ENCODE data around the gene FAM227A. TPM values are rescaled to one million over a fixed set of nuclear protein-coding genes. Genes with fewer than 3 reads are reported as not detected.
"Not testable (repeated sequence)": the region's sequence is repeated elsewhere in the genome, so short reads cannot be mapped to it uniquely, and the experiment has no call there.

Gene FAM227A
- total RNA-seq, 1 donor from 2014 or later = 5.6 TPM

DNA sequence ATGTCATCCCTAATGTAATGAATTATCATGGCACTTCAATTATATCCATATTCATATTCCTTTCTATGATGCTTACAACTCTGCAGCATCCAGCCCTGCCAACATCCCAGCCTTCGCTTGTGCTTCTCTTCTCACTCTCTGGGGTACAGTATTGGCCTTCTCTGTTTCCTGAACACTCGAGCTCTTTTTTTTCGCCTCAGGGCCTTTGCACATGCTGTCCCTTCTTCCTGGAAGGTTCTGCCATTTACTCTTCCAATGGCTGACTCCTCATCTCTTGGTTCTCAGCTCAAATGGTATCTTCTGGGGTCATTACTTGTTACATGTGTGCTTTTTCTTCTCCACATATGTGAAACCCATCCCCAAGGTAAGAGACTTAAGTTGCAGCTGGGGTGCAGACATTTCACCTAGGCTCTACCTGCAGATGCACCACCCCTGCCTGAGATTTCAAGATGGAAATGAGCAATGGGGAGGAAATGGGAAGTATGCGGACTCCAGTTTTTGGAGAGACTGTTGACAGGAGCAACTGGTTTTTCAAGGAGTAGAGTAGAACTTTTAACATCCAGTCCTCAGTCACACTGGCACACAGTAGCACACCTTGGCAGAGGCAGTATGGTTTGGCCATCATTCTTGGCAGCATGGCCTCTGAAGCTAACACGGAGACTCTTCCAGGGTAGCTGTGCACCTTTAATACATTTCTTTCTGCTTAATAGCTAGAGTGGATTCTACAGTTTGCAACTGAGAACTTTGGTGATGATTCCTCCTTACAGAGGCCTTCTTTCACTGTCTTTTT lies 43.8 kb downstream of the FAM227A start:
- DNase-seq (ENCODE audit: low read depth) = no peak

DNA sequence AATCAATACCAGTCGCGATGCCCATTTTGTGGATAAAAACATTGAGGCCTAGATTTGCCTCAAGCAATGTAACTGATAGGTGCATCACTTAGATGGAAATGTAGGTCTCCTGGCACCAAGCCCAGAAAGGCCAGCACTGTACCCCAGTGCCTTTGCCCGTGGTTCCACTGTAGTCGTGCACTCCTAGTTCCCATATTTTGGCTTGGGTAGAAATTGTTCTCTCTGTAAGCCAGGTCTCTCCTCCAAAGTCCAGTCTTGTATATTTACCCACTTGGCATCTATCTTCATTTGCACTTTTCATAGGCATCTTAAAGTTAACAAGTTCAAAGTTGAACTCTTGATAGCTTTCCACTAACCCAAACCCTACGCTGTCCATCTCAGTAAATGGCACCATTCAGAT lies 44.6 kb downstream of the FAM227A start:
- no peak for DNase-seq (ENCODE audit: low read depth)

DNA sequence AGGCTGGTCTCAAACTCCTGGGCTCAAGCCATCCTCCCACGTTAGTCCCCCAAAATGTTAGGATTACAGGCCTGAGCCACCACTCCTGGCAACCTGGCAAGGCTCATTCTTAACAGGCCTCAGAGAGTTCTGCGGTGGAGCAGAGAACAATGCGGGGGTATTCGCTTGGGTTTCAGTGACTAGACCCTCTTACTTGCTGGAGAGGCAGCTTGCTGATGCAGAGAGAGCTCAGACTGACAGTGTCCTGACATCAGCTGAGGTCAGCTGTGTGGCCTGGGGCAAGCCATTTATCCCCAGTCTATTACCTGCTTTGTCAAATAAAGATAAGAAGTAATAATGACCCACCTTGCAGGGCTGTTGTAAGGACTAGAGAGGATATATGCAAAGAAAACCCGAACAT lies 46.0 kb downstream of the FAM227A start:
- DNase-seq (ENCODE audit: low read depth) = no peak

DNA sequence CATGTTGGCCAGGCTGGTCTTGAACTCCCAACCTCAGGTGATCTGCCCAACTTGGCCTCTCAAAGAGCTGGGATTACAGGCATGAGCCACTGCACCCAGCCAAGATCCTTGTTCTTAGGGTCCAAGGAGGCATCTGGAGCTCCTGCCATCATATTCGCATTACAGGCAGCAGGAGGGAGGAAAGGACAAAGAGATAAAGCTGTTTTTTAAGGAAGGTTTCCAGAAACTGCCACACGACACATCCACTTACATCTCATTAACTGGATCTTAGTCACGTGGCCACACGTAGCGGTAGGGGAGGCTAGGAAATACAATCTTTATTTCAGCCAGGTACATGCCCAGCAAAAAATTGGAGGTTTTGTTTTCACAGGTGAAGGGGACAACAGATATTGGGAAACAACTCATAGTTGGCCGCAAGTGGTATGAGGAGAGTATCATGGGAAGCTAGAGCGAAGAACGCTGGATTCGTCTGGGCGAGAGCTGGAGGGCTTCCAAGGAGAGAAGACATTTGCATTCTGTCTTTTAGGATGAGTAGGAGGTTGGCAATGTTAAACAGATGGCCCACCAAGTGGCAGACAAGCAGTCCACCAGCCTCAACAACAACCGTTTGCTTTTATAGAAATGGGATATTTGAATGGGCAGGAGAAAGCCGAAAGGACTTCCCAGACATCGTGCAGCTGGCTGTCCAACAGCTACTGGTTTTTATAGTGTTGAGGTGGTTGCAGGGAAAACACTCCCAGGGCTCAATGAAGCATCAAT lies 47.0 kb downstream of the FAM227A start:
- DNase-seq (ENCODE audit: low read depth) = no peak

DNA sequence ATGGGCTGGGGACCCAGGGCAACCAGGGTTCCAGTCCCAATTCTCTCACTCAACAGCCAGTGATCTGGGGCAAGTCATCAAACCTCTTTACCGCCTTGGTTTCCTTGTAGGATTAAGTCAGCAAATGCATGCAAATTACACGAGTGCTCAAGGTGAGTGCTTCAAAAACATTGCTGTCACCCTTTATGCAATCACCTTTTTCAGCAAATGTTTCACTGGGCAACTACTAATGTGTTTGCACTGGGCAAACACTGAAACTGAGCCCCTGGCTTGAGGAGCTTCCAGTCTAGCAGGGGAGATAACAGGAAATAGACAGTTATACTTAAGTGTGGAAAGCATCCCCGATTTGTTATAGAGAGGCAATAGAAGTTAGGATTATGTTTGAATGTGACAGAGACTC lies 48.5 kb downstream of the FAM227A start:
- no peak for DNase-seq (ENCODE audit: low read depth)

DNA sequence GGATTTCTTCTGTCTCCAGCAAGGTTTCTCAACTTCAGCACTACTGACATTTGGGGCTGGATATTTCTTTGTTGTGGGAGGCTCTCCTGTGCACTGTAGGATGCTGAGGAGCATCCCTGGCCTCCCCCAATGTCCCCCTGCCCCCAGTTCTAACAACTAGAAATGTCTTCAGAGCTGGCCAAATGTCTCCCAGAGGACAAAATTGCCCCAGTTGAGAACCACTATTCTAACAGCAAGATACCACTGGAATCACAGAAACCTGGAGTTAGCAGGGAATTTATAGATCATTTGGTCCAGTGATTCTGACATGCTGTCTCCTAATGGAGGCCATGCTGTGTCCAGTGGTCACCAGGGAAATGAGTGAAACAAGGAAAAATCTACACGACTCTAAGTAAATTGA lies 54.0 kb downstream of the FAM227A start:
- DNase-seq (ENCODE audit: low read depth) = no peak

DNA sequence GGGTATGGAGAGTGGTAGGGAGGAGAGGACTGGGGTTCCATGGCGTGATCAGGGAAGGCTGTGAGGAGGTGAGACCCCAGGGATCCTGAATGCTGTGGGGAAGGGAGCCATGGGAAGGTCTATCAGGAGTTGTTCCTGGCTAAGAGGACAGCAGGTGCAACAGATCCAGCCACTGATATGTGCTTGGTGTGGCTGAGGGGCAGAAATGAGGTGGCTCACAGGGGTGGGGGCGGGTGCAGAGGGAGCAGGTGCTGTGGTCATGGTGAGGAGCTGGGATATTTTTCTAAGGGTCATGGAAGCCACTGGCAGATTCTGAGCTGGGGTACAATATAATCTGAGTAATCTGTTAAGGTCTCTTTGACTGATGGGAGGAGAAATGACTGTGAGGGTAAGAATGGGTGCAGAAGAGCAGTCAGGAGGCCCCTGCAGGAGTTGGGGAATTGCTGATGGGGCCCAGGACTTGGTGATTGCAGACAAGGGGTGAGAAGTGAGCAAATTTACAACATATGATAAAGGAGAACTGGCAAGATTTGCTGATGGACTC lies 54.9 kb downstream of the FAM227A start:
- peak; percentile 83 for DNase-seq (ENCODE audit: low read depth)

DNA sequence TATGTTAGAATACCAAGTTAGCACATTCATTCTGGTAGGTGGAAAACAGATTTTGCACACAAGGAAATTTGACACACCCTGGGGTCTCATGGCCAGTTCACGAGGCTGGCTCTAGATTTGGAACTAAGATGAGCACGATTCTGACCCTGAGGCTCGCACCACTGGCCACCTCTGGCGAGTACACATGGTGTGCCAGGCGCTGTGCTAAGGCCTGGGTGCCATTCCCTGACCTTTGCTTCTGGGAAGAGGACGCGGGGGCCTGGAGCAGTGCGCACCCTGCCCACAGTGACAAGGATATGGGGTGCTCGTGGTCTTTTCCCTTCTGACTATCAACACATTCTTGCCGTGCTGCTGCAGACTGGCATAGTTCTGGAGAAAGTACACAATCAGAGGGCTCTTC lies 56.7 kb downstream of the FAM227A start:
- no peak for DNase-seq (ENCODE audit: low read depth)

DNA sequence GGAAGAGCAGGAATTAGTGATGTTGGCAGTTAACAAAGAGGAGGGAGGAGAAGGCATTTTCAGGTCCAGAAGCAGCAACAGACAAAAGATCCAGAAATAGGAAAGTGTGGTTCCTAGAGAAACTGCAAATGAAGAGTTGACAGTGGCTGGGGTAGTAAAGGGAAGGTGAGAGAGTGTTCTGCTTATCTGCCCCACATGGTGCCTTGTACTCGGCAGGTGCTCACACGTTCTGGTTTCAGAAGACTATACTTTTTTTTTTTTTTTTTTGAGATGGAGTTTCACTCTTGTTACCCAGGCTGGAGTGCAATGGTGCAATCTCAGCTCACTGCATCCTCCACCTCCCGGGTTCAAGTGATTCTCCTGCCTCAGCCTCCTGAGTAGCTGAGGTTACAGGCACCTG lies 73.3 kb downstream of the FAM227A start:
- DNase-seq (ENCODE audit: low read depth) = not testable (repeated sequence)

DNA sequence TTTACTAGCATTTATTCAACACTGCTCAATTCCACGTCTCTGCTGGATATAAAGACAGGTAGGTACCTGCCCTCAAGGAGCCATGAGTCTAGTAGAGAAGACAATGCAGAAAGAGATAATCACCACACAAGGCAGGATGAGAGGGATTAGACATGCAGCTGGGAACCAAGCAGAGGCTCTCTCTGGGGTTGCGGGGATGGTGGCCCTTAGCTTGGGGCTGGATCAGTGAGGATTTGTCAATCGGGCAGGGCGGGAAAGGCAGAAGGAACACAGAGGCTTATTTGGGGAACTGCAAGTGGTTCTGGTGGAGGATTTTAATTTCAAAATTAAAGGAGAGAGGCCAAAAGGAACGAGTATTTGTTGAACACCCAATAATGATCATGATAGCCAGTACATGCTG lies 77.7 kb downstream of the FAM227A start:
- no peak for DNase-seq (ENCODE audit: low read depth)

DNA sequence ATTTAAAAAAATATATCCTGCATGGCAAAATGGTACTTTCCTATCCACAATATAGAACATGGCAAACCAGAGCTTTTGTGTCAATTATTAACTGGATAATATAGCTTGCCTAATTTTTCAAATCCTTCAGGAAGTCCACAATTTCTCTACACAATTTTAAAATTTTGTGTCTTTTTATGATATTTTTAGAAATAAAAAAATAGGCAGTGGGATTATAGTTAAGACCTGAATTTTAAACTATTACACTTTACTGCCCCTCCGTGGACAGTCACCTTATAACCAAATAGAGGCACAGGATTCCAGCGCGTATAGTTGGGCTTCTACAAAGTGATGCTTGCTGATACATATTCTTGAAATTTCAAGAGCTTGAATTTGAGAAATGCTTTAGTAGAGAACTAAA lies 84.1 kb downstream of the FAM227A start:
- peak; percentile 70 for DNase-seq (ENCODE audit: low read depth)

DNA sequence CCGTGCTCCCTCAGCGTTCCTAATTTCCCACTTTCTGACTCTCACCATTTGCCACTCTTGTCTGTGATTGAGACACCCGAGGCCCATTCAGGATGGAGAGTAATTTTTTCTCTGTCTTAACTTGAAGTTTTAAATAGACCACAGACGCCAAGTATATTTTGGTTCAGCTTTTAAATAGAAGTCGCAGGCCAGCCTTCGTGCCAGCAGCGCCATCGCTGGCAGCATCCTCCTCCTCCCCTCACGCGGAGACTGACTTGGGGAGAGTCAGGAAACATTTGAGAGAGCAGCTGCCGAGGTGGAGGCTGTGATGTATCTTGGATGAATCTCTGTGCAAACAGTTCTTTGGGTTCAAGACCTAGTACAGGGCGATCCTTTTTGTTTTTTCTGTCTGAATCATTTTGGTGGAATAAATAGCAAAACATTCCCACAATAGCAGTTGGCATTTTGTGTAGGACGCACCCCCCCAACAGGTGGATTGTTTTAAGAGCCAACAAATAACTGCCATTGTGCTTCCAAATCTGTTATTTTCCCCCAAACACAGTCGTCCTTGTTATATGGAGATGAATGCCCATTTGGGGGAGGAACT lies 85.3 kb downstream of the FAM227A start:
- peak; percentile 86 for DNase-seq (ENCODE audit: low read depth)

DNA sequence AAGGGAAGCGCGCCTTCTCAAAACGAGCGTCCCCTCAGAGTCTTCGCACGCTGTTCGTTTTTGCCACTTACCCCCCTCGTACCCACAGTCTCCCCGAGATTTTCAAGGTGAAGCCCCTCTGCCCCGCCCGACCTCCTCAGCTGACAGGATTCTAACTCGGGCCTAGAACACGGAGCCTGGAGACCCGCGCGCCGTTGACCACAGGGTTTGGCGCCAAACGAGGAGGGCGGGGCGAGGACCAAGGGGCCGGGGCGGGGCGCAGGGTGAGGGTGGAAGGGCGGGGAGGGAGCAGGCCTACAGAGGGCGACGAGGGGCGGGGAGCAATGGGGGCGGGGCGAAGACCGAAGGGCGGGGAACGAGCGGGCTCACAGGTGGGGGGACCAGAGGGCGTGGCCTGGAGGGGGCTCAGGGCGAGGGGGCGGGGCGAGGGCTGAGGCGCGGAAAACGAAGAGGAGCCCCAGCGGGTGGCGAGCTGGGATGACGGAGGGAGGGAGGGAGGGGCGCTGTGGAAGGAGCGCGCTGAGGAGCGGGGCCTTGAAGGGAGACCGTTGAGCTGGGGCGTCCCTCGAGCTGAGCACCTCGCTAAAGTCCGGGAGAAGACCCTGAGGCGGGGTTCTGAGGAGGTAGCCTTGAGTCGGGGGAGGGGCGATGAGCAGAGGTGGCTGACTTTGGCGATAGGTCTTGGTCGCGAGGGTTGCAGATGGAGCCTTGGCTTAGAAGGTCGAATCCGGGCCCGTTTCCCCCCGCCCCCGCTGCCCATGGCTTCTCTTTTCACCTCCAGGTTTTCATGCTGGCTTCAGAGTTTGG lies 86.0 kb downstream of the FAM227A start, which contains the start of gene DMC1:
Gene DMC1 (minus strand): TSS at position 212 of the 807 bp plus-strand sequence. CDS start 1,927 bp downstream, outside the sequence.
- peak; percentile 86 for DNase-seq (ENCODE audit: low read depth)

DNA sequence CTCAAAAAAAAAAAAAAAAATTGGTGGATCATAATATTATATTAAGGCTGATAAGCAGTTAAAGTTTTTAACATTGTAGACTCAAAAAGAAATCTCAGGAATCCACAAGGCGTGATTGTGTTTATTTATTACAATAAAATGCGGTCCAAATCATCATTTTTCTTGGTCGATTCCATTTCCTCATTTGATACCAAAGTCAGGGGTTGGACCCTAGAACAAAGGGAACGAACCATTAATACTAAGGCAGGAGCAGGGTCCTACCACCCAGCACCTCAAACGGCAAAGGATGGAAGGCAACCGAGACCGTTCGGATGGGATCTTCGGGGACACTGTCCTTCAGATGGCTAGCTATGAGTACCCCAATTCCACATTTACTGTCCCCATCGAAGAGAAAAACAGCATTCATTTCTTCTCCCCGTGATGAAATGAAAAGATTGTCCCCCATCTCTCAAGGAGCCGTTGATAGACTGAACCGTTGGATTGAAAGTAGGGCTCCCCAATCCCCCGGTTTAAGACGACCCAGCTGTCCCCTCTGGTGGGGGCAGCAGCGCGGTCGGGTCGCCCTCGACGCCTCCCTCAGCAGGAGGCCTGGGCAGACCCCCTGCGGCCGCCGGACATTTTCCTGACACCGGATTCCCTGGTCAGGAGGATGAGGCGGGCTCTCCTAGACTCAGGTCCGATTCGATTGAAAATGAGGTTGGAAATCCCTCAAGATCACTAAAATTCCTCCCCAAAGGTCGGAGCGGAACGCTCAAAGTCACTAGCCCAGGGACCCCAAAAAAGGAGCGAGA lies 86.8 kb downstream of the FAM227A start:
- no peak for DNase-seq (ENCODE audit: low read depth)

DNA sequence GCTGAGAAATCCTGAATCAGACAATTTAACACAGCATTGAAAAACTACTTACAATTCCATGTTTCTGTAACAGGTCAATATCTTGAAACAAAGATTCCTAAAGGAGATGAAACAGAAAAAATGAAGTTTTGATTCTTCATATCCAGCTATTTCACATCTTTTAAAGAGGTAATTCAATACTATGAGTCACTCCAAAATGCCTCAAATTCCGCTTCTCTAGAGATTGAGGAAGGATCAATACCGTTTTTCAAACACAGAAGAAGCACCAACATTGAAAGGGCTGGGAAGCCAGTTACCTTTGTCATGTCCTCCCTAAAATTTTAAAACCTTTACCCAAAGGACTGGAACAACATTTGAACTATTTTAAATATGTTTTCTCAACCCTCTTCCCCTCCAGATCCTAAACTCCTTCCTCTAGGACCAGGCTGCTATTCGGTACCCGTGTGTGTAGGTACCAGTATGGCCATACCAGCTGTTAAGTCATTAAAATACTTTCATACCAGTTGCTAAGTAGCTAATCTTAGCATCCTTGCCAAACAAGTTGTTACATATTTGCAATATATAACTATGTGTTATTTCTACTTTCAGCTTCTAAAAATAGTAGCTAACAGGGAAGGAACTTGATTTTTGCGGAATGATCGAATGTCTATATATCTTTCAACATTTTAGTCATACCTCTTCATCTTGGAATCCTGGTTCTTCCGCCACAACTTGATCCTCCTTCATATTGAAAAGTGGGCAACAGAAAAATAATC lies 88.5 kb downstream of the FAM227A start:
- peak; percentile 57 for DNase-seq (ENCODE audit: low read depth)

DNA sequence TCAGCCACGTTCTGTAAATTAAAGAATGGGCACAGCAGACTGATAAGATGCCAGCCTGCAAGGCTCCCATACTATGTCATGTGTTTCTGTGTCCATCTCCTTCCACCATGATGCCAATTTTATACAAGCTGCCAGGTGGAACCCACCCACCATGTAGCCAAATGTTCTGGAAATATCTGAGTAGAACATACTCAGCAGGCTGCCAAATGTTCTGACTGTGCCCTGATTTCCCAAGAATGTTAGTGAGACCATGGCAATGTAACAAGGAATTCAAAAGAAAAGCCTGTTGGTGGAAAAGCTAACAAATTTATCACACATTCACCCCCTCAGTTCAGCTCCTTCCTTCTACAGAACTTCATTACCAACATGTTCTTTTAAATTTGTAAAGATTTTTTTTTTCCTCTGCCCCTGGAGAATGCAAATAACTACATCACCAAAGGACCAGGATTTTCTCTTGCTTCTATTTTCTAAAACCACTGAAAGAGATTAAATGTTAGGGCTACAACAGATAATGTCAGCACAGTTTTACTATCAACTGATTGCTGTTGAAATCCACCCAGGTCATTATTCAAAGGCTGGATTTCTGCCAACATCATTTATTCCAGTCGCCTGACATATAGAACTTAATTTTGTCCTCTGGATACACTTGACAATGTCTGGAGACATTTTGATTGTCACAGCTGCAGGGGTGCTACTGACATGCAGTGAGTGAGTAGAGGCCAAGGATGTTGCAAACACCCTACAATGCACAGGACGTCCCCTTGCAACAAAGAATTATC lies 89.3 kb downstream of the FAM227A start:
- DNase-seq (ENCODE audit: low read depth) = no peak

DNA sequence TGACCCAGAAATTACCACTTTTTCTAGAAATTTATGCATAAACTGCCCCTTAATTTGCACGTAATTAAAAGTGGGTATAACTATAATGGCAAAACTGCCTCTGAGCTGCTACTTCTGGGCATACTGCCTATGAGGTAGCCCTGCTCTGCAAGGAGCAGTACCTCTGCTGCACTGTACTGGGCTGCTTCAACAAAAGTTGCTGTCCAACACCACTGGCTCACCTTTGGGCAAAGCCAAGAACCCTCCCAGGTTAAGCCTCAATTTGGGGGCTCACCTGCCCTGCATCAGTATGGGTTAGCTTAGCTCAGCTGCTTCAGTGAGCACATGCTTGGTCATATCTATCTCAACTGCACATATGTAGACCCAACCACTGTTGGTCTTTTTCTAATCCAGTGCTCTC lies 90.8 kb downstream of the FAM227A start:
- DNase-seq (ENCODE audit: low read depth) = no peak

DNA sequence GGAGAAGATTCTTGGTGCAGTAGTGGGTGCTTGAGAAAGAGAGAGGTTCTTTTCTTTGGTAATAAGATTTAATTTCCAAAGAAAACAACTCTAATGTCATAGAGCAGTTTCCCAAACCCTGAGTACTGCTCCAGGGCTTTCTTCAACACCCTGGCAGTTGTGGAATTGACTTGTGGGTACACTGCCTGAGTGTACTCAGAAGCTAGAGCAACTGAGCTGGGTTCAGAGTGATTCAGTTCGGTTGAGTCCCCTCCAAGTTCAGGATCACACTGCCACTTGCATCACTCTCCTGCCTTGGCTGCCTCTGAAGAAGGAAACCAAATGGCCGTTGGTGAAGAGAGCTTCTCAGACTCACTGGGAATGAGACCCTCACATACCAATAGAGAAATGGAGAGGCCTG lies 91.5 kb downstream of the FAM227A start:
- no peak for DNase-seq (ENCODE audit: low read depth)

DNA sequence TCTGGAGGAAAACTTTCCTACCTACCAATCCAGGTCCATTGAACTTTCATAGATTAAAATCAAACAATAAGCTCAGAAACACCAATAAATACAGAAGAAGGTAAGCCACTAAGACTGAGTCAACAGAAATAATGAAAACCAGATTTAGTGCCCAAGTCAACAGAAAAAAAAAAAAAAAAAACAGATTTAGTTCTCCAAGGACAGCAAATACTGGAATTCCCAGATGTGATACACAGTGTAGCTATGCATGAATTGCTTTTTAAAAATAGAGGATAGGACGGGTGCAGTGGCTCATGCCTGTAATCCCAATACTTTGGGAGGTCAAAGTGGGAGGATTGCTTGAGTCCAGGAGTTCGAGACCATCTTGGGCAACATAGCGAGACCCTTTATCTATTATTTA lies 101.9 kb downstream of the FAM227A start:
- DNase-seq (ENCODE audit: low read depth) = no peak
